22Rv1 (cell line): Measurements from ENCODE around the gene FAM184A.

Source experiments
- ZFX ChIP-seq: fragments of 450-650 bp; IDR thresholded peaks from 2 replicates; pipeline ENCODE4 v1.6.1; 2017; ENCODE audit warnings: antibody characterized with exemption, borderline replicate concordance
- TF ChIP-seq, protein P1 (sequence below): fragments of 450-650 bp; IDR thresholded peaks from 2 replicates; pipeline ENCODE4 v1.5.1; 2017; ENCODE audit warnings: mild to moderate bottlenecking

- TF ChIP-seq, protein P1, sequence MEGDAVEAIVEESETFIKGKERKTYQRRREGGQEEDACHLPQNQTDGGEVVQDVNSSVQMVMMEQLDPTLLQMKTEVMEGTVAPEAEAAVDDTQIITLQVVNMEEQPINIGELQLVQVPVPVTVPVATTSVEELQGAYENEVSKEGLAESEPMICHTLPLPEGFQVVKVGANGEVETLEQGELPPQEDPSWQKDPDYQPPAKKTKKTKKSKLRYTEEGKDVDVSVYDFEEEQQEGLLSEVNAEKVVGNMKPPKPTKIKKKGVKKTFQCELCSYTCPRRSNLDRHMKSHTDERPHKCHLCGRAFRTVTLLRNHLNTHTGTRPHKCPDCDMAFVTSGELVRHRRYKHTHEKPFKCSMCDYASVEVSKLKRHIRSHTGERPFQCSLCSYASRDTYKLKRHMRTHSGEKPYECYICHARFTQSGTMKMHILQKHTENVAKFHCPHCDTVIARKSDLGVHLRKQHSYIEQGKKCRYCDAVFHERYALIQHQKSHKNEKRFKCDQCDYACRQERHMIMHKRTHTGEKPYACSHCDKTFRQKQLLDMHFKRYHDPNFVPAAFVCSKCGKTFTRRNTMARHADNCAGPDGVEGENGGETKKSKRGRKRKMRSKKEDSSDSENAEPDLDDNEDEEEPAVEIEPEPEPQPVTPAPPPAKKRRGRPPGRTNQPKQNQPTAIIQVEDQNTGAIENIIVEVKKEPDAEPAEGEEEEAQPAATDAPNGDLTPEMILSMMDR = no peak
- no peak for TF ChIP-seq ZFX
Observed at GRCh38 chr6:118939683-118940082, 138.8 kb downstream of the FAM184A start.
